Measurements from ENCODE around the gene CHAT.

The CHAT gene

GRCh38 chr10:49613882-49614241 lies at the start of gene CHAT:
Gene CHAT, plus strand, starts transcription at chr10:49614037. Its CDS starts 153 bp downstream, at chr10:49614190.
- no peak for DNase-seq (ENCODE audit: low read depth in 2 of 2)

DNA sequence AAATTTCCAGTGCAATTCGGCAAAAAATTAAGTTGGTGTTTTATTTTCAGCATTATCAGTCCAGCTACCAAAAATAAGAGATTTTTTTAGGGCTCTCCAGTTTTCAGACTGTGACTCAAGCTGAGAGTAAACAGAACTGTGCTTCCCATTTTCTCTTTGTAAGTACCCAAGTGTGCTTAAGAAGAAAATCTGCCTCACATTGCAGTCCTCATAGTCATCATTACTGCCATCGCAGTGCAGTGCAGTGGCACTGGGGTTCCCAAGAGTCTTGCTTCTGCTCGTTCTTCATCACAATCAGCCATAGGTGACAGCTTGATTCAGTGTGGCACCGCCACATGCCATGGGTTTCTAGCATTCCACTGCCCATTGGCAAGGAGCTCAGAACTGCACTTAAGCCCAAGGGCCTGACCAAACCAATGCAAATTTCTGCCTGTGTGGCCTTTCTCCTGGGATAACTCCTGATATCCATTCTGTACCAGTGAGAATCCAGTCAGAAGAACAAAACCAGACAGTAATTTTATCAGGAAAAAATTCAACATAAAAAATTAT lies 49.3 kb upstream of the CHAT start:
- DNase-seq (ENCODE audit: low read depth in 2 of 2) = no peak

- no peak for DNase-seq (ENCODE audit: low read depth in 2 of 2)
Measured at GRCh38 chr10:49567810-49568209, 46.0 kb upstream of the CHAT start.

- no peak for DNase-seq (ENCODE audit: low read depth in 2 of 2)
Measured at GRCh38 chr10:49568235-49568634, 45.6 kb upstream of the CHAT start.

DNA sequence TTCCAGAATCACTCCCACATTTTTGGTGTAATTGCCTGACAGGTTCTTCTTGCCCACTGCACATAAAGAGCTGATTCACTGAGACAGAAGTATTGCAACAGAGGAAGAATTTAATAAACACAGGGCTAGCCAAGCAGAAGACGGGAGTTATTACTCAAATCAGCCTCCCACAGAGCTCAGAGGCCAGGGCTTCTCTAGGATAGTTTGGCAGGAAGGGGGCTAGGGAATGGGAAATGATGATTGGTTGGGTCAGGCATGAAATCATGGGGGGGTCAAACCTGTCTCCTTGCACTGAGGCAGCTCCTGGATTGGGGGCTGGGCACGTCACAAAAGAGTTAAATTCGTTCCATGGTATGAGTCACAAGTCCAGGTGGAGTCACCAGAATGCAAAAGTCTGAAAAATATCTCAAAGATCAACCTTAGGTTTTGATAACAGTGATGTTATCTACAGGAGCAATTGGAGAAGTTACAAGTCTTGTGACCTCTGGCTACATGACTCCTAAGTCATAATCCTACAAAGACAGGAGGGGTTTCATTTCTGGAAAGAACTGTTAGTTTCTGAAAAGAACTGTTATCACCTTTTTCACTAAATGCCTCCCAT lies 44.7 kb upstream of the CHAT start:
- DNase-seq (ENCODE audit: low read depth in 2 of 2) = no peak

DNA sequence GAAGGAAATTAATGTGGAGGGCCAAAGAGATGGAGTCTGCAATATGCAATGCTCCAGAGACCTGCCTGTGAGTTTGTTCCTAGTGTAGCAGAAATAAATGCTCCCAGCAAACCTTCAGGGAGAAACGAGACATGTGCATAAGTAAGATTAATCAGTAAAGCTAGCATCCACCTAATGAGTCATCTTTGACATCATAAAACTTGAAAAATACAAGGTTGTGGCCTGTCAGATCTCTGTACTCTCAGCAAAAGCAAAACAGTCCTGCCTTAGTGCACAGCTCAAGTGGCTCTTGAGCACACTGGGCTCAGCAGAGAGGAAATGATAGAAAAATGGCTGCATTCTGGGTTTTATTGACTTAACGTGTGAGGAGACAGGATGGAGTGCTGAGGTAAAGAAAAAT lies 42.4 kb upstream of the CHAT start:
- DNase-seq (ENCODE audit: low read depth in 2 of 2) = no peak

- DNase-seq (ENCODE audit: low read depth in 2 of 2) = no peak
Measured at GRCh38 chr10:49572594-49573114, 41.2 kb upstream of the CHAT start.

DNA sequence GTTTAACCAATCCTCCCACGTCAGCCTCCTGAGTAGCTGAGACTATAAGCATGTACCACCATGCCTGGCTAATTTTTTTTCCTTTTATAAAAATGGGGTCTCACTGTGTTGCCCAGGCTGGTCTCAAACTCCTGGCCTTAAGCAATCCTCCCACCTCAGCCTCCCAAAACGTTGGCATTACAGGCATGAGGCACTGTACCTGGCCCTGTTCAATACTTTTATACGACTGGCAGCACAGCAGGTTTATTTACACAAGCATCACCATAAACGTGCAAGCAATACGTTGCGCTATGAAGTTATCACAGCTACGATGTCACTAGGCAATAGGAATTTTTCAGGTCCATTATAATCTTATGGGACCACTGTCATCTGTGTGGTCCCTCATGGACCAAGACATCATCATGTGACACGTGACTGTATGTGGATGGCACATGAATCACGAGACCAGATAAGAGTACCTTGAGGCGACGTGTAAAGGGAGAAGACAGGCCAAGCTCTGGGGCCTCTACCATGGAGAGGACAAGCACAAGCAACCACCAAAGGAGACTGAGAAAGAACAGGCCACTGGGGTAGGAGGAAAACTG lies 38.3 kb upstream of the CHAT start:
- no peak for DNase-seq (ENCODE audit: low read depth in 2 of 2)

DNA sequence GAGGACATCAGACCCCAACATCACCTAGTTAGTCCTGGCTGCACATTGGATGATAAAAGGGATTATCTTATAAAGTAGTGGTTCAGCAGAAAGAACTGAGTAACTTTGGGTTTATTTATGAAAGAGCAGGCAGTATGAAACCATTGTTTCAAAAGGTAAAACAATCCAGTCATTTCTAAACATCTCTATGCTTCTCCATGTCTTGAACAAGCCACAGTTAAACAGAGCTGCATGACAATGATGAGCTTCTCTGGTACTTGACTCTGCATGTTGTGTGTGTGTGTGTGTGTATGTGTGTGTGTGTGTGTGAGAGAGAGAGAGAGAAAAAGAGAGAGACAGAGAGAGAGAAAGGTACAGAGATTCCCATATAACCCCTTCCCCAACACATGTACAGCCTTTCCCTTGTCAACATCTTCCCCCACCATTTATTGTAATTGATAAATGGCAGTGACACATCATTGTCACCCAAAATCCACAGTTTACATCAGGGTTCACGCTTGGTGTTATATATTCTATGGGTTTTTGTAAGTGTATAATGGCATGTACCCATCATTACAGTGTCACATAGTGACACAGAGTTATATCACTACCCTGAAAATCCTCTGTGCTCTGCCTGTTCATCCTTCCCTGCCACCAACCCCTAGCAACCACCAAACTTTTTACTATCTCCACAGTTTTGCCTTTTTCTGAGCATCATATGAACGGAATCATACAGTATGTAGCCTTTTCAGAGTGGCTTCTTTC lies 36.5 kb upstream of the CHAT start:
- DNase-seq (ENCODE audit: low read depth in 2 of 2) = no peak

DNA sequence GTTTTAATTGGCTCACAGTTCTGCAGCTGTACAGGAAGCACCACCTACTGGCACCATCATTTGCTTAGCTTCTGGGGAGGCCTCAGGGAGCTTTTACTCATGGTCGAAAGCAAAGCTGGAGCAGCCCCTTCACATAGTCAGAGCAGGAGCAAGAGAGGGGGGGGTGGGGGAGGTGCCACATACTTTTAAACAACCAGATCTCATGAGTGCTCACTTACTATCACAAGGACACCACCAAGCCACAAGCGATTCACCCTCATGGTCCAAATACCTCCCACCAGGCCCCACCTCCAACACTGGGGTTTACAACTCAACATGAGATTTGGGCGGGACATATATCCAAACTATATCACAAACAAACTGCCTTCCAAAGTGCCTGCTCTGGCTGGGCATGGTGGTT lies 35.4 kb upstream of the CHAT start:
- DNase-seq (ENCODE audit: low read depth in 2 of 2) = no peak

GRCh38 chr10:49579621-49580020 lies 34.2 kb upstream of the CHAT start:
- no peak for DNase-seq (ENCODE audit: low read depth in 2 of 2)

DNA sequence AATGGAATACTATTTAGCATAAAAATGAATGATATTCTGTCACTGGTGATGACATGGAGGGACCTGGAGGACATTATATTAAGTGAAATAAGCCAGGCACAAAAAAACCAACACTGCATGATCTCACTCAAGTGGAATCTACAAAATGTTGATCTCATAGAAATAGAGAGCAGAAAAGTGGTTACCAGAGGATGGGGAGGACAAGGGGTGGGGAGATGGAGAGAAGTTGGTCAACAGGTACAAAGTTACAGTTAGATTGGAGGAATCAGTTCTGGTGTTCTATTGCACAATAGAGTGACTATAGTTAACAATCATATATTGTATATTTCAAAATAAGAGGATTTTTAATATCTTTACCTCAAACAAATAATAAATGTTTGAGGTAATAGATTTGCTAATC lies 28.4 kb upstream of the CHAT start:
- DNase-seq (ENCODE audit: low read depth in 2 of 2) = no peak

GRCh38 chr10:49587981-49588380 lies 25.9 kb upstream of the CHAT start:
- no peak for DNase-seq (ENCODE audit: low read depth in 2 of 2)

DNA sequence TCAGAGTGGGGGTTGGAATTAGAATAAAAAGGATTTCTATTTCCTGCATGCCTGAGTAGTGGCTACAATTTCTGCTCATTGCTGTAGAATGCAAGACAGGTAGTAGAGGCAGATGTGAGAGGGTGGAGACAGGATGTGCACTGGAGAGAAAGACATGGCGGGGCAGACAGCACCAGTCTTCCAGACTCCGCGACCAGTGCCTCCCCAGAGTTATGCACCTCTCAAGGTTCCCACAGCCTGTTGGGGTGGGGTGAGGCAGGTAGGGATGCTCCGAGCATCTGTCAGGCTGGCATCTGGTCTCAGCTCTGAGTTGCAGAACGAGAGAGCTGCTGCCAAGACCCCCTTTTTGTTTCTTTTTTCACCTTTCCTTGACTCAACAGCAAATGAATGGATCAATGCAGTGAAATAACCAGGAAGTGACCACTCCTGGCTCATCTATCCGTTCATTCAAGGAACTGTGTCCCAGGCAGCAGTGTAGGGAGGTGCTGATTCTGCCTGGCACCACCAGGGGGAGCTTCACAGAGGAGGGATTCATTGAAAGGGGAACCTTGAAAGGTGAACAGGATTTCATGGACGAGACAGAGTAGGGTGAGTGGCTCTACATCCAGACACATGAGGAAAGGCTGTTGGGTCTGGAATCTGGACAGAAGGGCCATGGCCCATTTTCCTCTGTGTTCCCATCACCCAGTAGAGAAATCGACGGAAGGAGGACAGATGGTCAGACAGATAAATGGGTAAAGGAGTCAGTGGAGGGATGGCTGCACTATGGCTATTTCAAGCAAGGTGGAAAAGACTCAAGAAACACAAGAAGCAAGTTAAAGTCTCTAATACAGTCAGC lies 20.9 kb upstream of the CHAT start:
- peak; percentile 31 to 41 for DNase-seq (ENCODE audit: low read depth in 2 of 2)

GRCh38 chr10:49593564-49593875 lies 20.3 kb upstream of the CHAT start:
- DNase-seq (ENCODE audit: low read depth in 2 of 2) = no peak

- DNase-seq (ENCODE audit: low read depth in 2 of 2) = no peak
Measured at GRCh38 chr10:49593998-49594397, 19.8 kb upstream of the CHAT start.

DNA sequence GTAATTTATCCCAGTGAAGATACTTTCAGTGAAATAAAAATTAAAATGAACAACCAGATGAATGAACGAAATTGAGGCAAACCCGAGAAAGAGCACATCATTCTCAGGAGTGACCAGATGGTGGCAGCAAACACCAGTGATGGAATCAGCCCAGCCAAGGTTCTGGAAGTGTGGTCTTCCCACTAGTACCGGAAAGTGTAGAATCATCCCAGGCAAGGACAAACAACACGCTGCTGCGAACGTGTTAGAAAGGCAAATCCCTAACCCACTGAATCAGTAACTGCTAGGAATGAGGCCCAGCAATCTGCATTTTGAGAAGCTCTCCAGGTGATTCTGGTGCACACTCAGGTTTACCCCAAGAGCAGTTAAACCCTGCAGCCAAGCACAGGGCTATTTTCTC lies 19.2 kb upstream of the CHAT start:
- no peak for DNase-seq (ENCODE audit: low read depth in 2 of 2)

- no peak for DNase-seq (ENCODE audit: low read depth in 2 of 2)
Measured at GRCh38 chr10:49595003-49595712, 18.7 kb upstream of the CHAT start.

- no peak for DNase-seq (ENCODE audit: low read depth in 2 of 2)
Measured at GRCh38 chr10:49595713-49596492, 17.9 kb upstream of the CHAT start.

GRCh38 chr10:49596493-49596809 lies 17.4 kb upstream of the CHAT start:
- no peak for DNase-seq (ENCODE audit: low read depth in 2 of 2)

- DNase-seq (ENCODE audit: low read depth in 2 of 2) = no peak
Measured at GRCh38 chr10:49596836-49597235, 17.0 kb upstream of the CHAT start.
